Fibroblast of lung (primary cell): Measurements from ENCODE around the gene LSM12. TPM values are rescaled to one million over a fixed set of nuclear protein-coding genes. Genes with fewer than 3 reads are reported as not detected.
"Not testable (repeated sequence)": the region's sequence is repeated elsewhere in the genome, so short reads cannot be mapped to it uniquely, and the experiment has no call there.

Source experiments
- DNase-seq, 2 donors: peaks; one replicate each; pipeline versions ENCODE4 v3.0.0 to v3.0.0-alpha.2; 2010; ENCODE audit warnings: low read depth in 2 of 2
- H2AFZ ChIP-seq: 2 replicates; pipeline ENCODE4 v1.5.1; 2012; ENCODE audit warnings: low read length, control low read depth, inconsistent platforms
- H3K27ac ChIP-seq: 2 replicates; pipeline ENCODE4 v1.5.1; 2011; ENCODE audit warnings: low read length, control low read depth; ENCODE audit not compliant: insufficient read depth
- H3K27me3 ChIP-seq: 2 replicates; pipeline ENCODE4 v1.5.1; 2011; ENCODE audit warnings: mild to moderate bottlenecking, low read length; ENCODE audit not compliant: control insufficient read depth, insufficient read depth
- H3K36me3 ChIP-seq: 2 replicates; pipeline ENCODE4 v1.5.1; 2011; ENCODE audit warnings: low read length; ENCODE audit not compliant: control insufficient read depth, insufficient read depth
- H3K4me1 ChIP-seq: 2 replicates; pipeline ENCODE4 v1.5.1; 2011; ENCODE audit warnings: low read length; ENCODE audit not compliant: control insufficient read depth, insufficient read depth; ENCODE audit errors: extremely low read depth
- H3K4me2 ChIP-seq: 2 replicates; pipeline ENCODE4 v1.5.1; 2011; ENCODE audit warnings: low read length, control low read depth; ENCODE audit not compliant: insufficient read depth; ENCODE audit errors: extremely low read depth
- H3K4me3 ChIP-seq, 4 experiments: fragments of 200-600 bp in 1 of 4; sonication (generic) in 1 of 4; replicated peaks in 1 of 4; 2 replicates each; pipeline ENCODE4 v1.5.1; 2011 to 2016; ENCODE audit warnings: low read length in 4 of 4, low read depth in 3 of 4, mild to moderate bottlenecking in 3 of 4, control low read depth in 2 of 4, inconsistent platforms in 1 of 4, mixed read lengths in 1 of 4; ENCODE audit not compliant: insufficient read depth in 1 of 4; ENCODE audit errors: control extremely low read depth in 1 of 4
- H3K79me2 ChIP-seq: 2 replicates; pipeline ENCODE4 v1.5.1; 2012; ENCODE audit warnings: mild to moderate bottlenecking, low read length, inconsistent platforms; ENCODE audit not compliant: control insufficient read depth, insufficient read depth
- H3K9ac ChIP-seq: 2 replicates; pipeline ENCODE4 v1.5.1; 2011; ENCODE audit warnings: mild to moderate bottlenecking, low read length, control low read depth; ENCODE audit not compliant: insufficient read depth
- H3K9me3 ChIP-seq: 2 replicates; pipeline ENCODE4 v1.5.1; 2012; ENCODE audit warnings: low read depth, low read length; ENCODE audit not compliant: control insufficient read depth, insufficient read depth
- H4K20me1 ChIP-seq: 2 replicates; pipeline ENCODE4 v1.5.1; 2011; ENCODE audit warnings: low read length; ENCODE audit not compliant: control insufficient read depth, insufficient read depth; ENCODE audit errors: extremely low read depth
- CTCF ChIP-seq, 2 donors: IDR thresholded peaks in 1 of 2; conservative IDR thresholded peaks in 1 of 2; 1 replicate in 1 of 2; 2 replicates in 1 of 2; pipeline ENCODE4 v1.5.1; 2011 to 2012; ENCODE audit warnings: low read length in 2 of 2, control low read depth in 1 of 2, inconsistent platforms in 1 of 2, low read depth in 1 of 2, mild to moderate bottlenecking in 1 of 2
- EZH2 ChIP-seq: IDR thresholded peaks from 2 replicates; pipeline ENCODE4 v1.5.1; 2012; ENCODE audit warnings: low read length, control low read depth, mild to moderate bottlenecking; ENCODE audit errors: missing control alignments
- polyA plus RNA-seq, 2 donors: library from polyadenylated mRNA; depleted of rRNA in 1 of 2; stranded (reverse) in 1 of 2; unstranded in 1 of 2; fragments of >200 nt; gene quantifications; 2 replicates each; pipeline ENCODE4 v1.2.1, GENCODE V29; 2011 to 2012; ENCODE audit warnings: missing spikeins in 1 of 2
- total RNA-seq: library from RNA; depleted of rRNA; stranded (reverse); fragments of >200 nt; gene quantifications from 2 replicates; pipeline ENCODE4 v1.2.1, GENCODE V29; 2014

The LSM12 gene
- total and polyA plus RNA-seq, 2 donors (not counting 1 experiment from before 2014, with no cell fraction given): 25.6 to 79.3 TPM

DNA sequence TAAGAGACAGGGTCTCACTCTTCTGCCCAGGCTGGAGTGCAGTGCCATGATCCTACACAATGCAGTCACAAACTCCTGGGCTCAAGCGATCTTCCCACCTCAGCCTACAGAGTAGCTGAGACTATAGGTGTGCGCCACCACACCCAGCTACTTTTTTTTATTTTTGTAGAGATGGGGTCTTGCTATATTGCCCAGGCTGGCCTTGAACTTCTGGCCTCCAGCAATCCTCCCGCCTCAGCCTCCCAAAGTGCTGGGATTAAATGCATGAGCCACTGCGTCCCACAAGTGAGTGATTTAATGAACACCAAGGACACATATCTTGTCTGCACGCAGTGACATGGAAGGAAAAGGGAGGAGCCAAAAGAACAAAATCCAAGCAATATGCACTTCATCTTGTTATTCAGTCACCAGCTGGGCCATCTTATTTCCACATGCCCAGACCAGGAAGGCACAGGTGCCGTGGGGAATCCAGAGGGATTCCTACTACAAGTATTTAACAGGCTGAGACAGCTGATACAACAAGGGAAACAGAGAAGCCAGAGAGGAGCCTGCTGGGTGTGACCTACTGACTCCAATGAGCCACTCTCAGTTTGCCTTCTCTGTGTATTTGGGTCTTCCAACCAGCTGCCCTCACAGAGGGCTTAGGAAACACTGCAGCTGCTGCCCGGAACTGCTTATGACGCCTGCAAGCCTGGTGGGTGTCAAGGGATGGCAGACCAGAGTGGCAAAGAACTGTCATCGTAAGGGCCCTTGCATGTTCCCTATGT is 17.0 kb downstream of the LSM12 start:
- H3K9me3 ChIP-seq: no peaks in the 10 kb centered on the region
- H3K27ac ChIP-seq: no peak overlapping the region
- H3K4me1 ChIP-seq: peaks cover 2% of the 10 kb centered on the region
- peaks cover 34% of the 10 kb centered on the region for H3K79me2 ChIP-seq
- H4K20me1 ChIP-seq: no peaks in the 10 kb centered on the region
- no peak for DNase-seq
- peaks cover 7% of the 10 kb centered on the region for H3K36me3 ChIP-seq
- H3K27me3 ChIP-seq: no peaks in the 10 kb centered on the region
- H3K9ac ChIP-seq: no peak overlapping the region
- no peak overlapping the region for H2AFZ ChIP-seq
- TF ChIP-seq EZH2 (no peak), CTCF (conservative IDR thresholded peaks at IDR 0.05 in 1 of 2, IDR thresholded peaks at IDR 0.05 in 1 of 2; ENCODE audit: low read depth in 1 of 2, low read length in 2 of 2) (no peak)
- no peak overlapping the region for H3K4me2 ChIP-seq
- no peak overlapping the region for H3K4me3 ChIP-seq

- not testable (repeated sequence) for H3K36me3 ChIP-seq, H4K20me1 ChIP-seq, H3K4me3 ChIP-seq, DNase-seq, H3K4me2 ChIP-seq, H3K27me3 ChIP-seq, H2AFZ ChIP-seq, H3K27ac ChIP-seq, H3K9ac ChIP-seq, H3K9me3 ChIP-seq
- peaks cover 11% of the 10 kb centered on the region for H3K4me1 ChIP-seq
- peaks cover 28% of the 10 kb centered on the region for H3K79me2 ChIP-seq
Measured at GRCh38 chr17:44046893-44047292, 19.6 kb downstream of the LSM12 start.

GRCh38 chr17:44045486-44045885 is 21.0 kb downstream of the LSM12 start:
- no peak overlapping the region for H3K4me3 ChIP-seq
- peaks cover 11% of the 10 kb centered on the region for H3K4me1 ChIP-seq
- no peaks in the 10 kb centered on the region for H3K27me3 ChIP-seq
- H3K9me3 ChIP-seq: no peaks in the 10 kb centered on the region
- H3K9ac ChIP-seq: no peak overlapping the region
- no peak overlapping the region for H3K4me2 ChIP-seq
- H3K79me2 ChIP-seq: peaks cover 36% of the 10 kb centered on the region
- DNase-seq: no peak
- no peaks in the 10 kb centered on the region for H4K20me1 ChIP-seq
- no peak overlapping the region for H3K27ac ChIP-seq
- TF ChIP-seq CTCF (conservative IDR thresholded peaks at IDR 0.05 in 1 of 2, IDR thresholded peaks at IDR 0.05 in 1 of 2; ENCODE audit: low read depth in 1 of 2, low read length in 2 of 2) (no peak), EZH2 (no peak)
- no peak overlapping the region for H2AFZ ChIP-seq
- peaks cover 5% of the 10 kb centered on the region for H3K36me3 ChIP-seq
